GM21360 (cell line): Measurements from ENCODE around the gene APLP1.
"Not testable (repeated sequence)": the region's sequence is repeated elsewhere in the genome, so short reads cannot be mapped to it uniquely, and the experiment has no call there.

ENCODE experiments used
- ATAC-seq: cut with Tn5 transposase; IDR thresholded peaks from one replicate; pipeline ENCODE4 v1.9.1; 2021; ENCODE audit warnings: mild to moderate bottlenecking, moderate library complexity; ENCODE audit not compliant: unreplicated experiment

The APLP1 gene

GRCh38 chr19:35903550-35904179 lies 35.3 kb downstream of the APLP1 start:
- ATAC-seq, result no peak

- ATAC-seq, result no peak
These were observed 36.1 kb downstream of the APLP1 start for GRCh38 chr19:35904311-35905068.

- ATAC-seq, result no peak
These were observed 36.9 kb downstream of the APLP1 start for GRCh38 chr19:35905178-35905727.

- ATAC-seq, result no peak
These were observed 39.0 kb downstream of the APLP1 start for GRCh38 chr19:35907377-35907745.

- no peak for ATAC-seq
These were observed 39.7 kb downstream of the APLP1 start, which contains the start of gene TYROBP for GRCh38 chr19:35908010-35908441. TSS of gene TYROBP (minus strand) at chr19:35908295. CDS start at chr19:35908228, 67 bp downstream.

GRCh38 chr19:35908973-35909683 lies 40.8 kb downstream of the APLP1 start:
- no peak for ATAC-seq

GRCh38 chr19:35909684-35910035 lies 41.3 kb downstream of the APLP1 start:
- ATAC-seq, result no peak

- ATAC-seq, result not testable (repeated sequence)
These were observed 42.0 kb downstream of the APLP1 start for GRCh38 chr19:35910355-35910754.

GRCh38 chr19:35911173-35911572 lies 42.8 kb downstream of the APLP1 start:
- no peak for ATAC-seq

- ATAC-seq, result no peak
These were observed 43.4 kb downstream of the APLP1 start for GRCh38 chr19:35911790-35912189.

- no peak for ATAC-seq
These were observed 45.2 kb downstream of the APLP1 start for GRCh38 chr19:35913589-35913988.

- no peak for ATAC-seq
These were observed 47.1 kb downstream of the APLP1 start for GRCh38 chr19:35915443-35915842.

GRCh38 chr19:35919306-35919705 lies 50.9 kb downstream of the APLP1 start:
- ATAC-seq, result no peak

GRCh38 chr19:35921012-35921411 lies 52.6 kb downstream of the APLP1 start:
- ATAC-seq, result no peak

- no peak for ATAC-seq
These were observed 57.1 kb downstream of the APLP1 start for GRCh38 chr19:35925501-35925900.

GRCh38 chr19:35928507-35928906 lies 60.1 kb downstream of the APLP1 start:
- ATAC-seq, result no peak
